Calu3 (cell line): ENCODE data around the gene ATP6V0B. TPM values are rescaled to one million over a fixed set of nuclear protein-coding genes. Genes with fewer than 3 reads are reported as not detected.

Experiments used
- BruUV-seq: library from RNA; stranded (reverse); fragments of 400-500 nt; replicated peaks from 2 replicates; lab custom pipeline; 2021; lab: Mats Ljungman, UMichigan
- CTCF ChIA-PET: fragments of 300-600 bp; sonication (Branson Sonifier 250); formaldehyde crosslinking; loops from one replicate; lab custom pipeline; 2022; ENCODE audit warnings: antibody characterized with exemption; lab: Charles Lee
- DNase-seq: peaks from one replicate; pipeline ENCODE4 v3.0.0; 2022
- H3K27ac Mint-ChIP-seq: one replicate; pipeline ENCODE4 v1.8.0; 2022; ENCODE audit warnings: mixed read lengths; ENCODE audit not compliant: unreplicated experiment
- H3K27me3 Mint-ChIP-seq: one replicate; pipeline ENCODE4 v1.8.0; 2022; ENCODE audit warnings: mixed read lengths; ENCODE audit not compliant: unreplicated experiment
- H3K36me3 Mint-ChIP-seq: one replicate; pipeline ENCODE4 v1.8.0; 2022; ENCODE audit warnings: mild to moderate bottlenecking, moderate library complexity, mixed read lengths; ENCODE audit not compliant: insufficient read depth, unreplicated experiment
- H3K4me1 Mint-ChIP-seq: one replicate; pipeline ENCODE4 v1.8.0; 2022; ENCODE audit warnings: mild to moderate bottlenecking, low read depth, mixed read lengths; ENCODE audit not compliant: unreplicated experiment
- H3K4me3 Mint-ChIP-seq: one replicate; pipeline ENCODE4 v1.8.0; 2022; ENCODE audit warnings: mild to moderate bottlenecking, low read depth, moderate library complexity, mixed read lengths; ENCODE audit not compliant: unreplicated experiment
- H3K9me3 Mint-ChIP-seq: one replicate; pipeline ENCODE4 v1.8.0; 2022; ENCODE audit warnings: low read depth, mixed read lengths; ENCODE audit not compliant: unreplicated experiment
- intact Hi-C: fragments of 100-400 bp; cut with micrococcal nuclease; formaldehyde crosslinking; loops from one replicate; pipeline ENCODE4 v1.10.0; 2022; ENCODE audit not compliant: unreplicated experiment
- total RNA-seq: library from RNA; stranded (reverse); gene quantifications from 2 replicates; pipeline ENCODE4 v1.2.3, GENCODE V29; 2022
- TF ChIP-seq, protein P1 (sequence below): fragments of 200-600 bp; IDR thresholded peaks from one replicate; pipeline ENCODE4 v1.8.0; 2022; ENCODE audit warnings: antibody characterized with exemption; ENCODE audit not compliant: unreplicated experiment

ATP6V0B gene
- total RNA-seq, 1 experiment from 2014 or later, result 141 TPM

DNA sequence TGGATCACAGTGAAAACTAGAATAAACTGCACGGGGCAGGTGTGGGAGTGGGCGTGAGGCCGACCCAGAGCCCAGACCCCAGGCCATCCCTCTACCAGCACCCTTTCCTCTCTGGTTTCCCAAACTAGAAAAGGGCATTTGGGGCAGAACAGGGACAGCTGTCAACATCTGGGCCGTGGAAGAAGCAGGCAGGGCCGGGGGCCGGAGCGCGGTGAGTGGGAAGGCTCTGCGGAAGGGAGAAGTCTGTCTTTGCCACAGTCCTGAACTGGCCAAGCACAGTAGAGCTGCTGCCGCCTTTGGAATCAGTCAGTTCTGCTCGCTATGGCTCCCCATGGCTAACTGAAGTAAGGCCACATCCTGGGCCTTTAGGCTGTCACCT lies 23.2 kb downstream of the ATP6V0B start:
- peaks cover 58% of the 10 kb centered on the region for H3K36me3 Mint-ChIP-seq
- no TSS peak for BruUV-seq
- intact Hi-C loops, result no loop called here
- H3K4me1 Mint-ChIP-seq, result peaks cover 17% of the 10 kb centered on the region
- CTCF ChIA-PET, result no interaction called here
- H3K27me3 Mint-ChIP-seq, result no peaks in the 10 kb centered on the region
- no peak for DNase-seq
- no peak overlapping the region for H3K27ac Mint-ChIP-seq
- H3K9me3 Mint-ChIP-seq, result no peaks in the 10 kb centered on the region
- no peak overlapping the region for H3K4me3 Mint-ChIP-seq
- TF ChIP-seq, protein P1, sequence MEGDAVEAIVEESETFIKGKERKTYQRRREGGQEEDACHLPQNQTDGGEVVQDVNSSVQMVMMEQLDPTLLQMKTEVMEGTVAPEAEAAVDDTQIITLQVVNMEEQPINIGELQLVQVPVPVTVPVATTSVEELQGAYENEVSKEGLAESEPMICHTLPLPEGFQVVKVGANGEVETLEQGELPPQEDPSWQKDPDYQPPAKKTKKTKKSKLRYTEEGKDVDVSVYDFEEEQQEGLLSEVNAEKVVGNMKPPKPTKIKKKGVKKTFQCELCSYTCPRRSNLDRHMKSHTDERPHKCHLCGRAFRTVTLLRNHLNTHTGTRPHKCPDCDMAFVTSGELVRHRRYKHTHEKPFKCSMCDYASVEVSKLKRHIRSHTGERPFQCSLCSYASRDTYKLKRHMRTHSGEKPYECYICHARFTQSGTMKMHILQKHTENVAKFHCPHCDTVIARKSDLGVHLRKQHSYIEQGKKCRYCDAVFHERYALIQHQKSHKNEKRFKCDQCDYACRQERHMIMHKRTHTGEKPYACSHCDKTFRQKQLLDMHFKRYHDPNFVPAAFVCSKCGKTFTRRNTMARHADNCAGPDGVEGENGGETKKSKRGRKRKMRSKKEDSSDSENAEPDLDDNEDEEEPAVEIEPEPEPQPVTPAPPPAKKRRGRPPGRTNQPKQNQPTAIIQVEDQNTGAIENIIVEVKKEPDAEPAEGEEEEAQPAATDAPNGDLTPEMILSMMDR, result no peak

DNA sequence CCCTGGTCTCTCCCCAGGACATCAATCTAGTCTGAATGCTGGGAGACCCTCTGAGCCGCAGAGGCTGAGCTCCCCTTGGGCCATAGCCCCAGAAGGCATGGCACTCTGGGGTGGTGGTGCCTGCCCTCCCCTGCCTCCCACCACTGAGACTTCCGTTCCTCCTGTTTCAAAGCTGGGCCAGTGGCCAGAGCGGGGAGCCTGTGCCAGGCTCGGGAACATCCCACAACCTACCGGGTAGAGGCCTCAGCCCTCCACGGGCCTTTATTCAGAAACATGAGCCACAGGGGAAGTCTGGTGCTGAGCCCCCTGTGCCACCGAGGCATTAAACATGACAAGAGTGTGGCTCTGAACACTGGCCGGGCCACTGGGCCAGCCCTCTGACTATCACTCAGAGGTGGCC lies 24.7 kb downstream of the ATP6V0B start:
- CTCF ChIA-PET, result interaction anchor here (0.6 kb wide), 1 partner anchor 32 kb away, joined by 4 read pairs; the partner anchor contains the start of gene SLC6A9
- Mint-ChIP-seq H3K36me3 (peaks cover 51% of the 10 kb centered on the region), H3K9me3 (no peaks in the 10 kb centered on the region), H3K27ac (no peak overlapping the region), H3K27me3 (no peaks in the 10 kb centered on the region), H3K4me1 (peaks cover 3% of the 10 kb centered on the region), H3K4me3 (no peak overlapping the region)
- intact Hi-C loops, result no loop called here
- DNase-seq, result no peak
- TF ChIP-seq, protein P1, result no peak
- BruUV-seq, result no TSS peak

DNA sequence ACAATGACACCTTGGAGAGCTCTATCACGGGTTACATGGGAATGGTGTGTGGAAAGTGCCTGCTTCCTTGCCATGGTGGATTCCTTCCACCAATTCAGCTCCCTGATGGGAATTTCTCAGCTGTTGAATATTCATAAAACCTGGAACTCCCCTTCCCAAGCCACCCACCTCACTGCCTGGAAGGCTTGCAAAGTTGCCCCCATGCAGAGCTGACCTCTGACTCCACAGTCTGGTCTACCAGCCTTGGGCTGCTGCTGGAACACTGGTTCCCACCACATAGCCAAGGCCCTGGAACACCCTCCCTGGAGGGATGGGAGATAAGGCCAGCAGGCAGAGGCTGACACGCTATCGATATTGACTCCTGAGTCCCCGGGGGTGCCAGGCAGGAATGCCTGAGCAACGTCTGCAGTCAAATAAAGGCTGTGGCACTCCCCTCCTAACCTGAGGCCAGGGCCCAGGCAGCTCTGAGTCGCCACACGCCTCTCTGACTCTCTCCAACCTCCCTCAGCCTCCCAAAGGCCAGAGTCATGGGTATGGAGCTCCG lies 25.4 kb downstream of the ATP6V0B start:
- H3K27me3 Mint-ChIP-seq, result no peaks in the 10 kb centered on the region
- no peaks in the 10 kb centered on the region for H3K9me3 Mint-ChIP-seq
- TF ChIP-seq, protein P1, result no peak
- H3K27ac Mint-ChIP-seq, result no peak overlapping the region
- no peak for DNase-seq
- intact Hi-C loops, result no loop called here
- H3K4me3 Mint-ChIP-seq, result no peak overlapping the region
- no peaks in the 10 kb centered on the region for H3K4me1 Mint-ChIP-seq
- BruUV-seq, result no TSS peak
- peaks cover 46% of the 10 kb centered on the region for H3K36me3 Mint-ChIP-seq
- CTCF ChIA-PET, result no interaction called here

DNA sequence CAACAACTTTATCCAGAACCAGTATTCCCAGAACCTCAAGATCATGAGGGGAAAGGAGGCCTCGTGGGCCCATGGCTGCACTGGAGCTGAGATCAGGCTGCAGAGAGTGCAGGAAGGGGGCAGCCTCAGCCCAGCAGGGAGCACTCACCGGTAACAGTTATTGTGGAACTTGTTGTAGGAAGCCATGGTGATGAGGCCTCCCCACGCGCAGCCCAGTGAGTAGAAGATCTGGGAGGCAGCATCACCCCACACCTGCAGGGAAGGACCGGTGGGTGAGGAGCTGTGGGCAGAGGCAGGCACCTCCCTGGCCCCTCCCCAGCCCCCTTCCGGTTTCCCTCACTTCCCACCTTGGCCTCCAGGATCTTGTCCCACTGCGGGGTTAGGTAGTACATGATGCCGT lies 27.4 kb downstream of the ATP6V0B start:
- no peak overlapping the region for H3K27ac Mint-ChIP-seq
- no peaks in the 10 kb centered on the region for H3K4me1 Mint-ChIP-seq
- H3K4me3 Mint-ChIP-seq, result no peak overlapping the region
- DNase-seq, result no peak
- intact Hi-C loops, result no loop called here
- no peaks in the 10 kb centered on the region for H3K27me3 Mint-ChIP-seq
- no TSS peak for BruUV-seq
- H3K36me3 Mint-ChIP-seq, result peaks cover 31% of the 10 kb centered on the region
- CTCF ChIA-PET, result interaction anchor here (0.8 kb wide), 1 partner anchor 46 kb away, joined by 3 read pairs; no protein-coding TSS in a partner anchor
- TF ChIP-seq, protein P1, result no peak
- H3K9me3 Mint-ChIP-seq, result no peaks in the 10 kb centered on the region
